C4-2B (cell line): ENCODE measurements around the gene UCP3.

Source experiments
- CTCF ChIP-seq: fragments of 450-650 bp; conservative IDR thresholded peaks from 2 replicates; pipeline ENCODE4 v1.5.1; 2017; ENCODE audit warnings: mild to moderate bottlenecking
- ZFX ChIP-seq: fragments of 450-650 bp; IDR thresholded peaks from 2 replicates; pipeline ENCODE4 v1.6.1; 2017

DNA sequence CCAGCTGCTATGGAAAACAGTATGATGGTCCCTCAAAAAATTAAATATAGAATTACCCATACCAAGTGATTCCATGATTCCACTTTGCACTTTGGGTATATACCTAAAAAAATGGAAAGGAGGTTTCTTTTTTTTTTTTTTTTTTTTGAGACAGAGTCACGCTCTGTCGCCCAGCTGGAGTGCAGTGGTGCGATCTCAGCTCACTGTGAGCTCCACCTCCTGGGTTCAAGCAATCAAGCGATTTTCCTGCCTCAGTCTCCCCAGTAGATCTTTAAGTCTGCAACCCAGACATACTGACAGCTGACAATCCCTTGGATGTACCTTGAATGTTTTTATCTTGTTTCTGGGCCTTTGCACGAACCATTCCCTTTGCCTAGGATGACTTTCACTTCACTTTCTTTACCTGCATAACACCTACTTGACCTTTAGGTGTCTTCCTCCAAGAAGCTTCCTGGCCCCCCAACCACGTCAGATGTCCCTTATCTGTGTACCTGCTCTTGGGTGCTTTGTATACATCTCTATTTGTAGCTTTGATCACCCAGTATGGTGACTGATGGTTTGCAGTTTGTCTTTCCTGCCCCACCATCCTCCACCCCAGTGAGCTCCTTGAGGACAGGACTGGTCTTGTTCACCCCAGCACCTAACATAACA, 11.6 kb downstream of the UCP3 start:
- TF ChIP-seq CTCF (no peak), ZFX (no peak)
